T-helper 2 cell (primary cell): ENCODE data around the gene CDC42BPA.

Experiments
- DNase-seq, 5 experiments: peaks; one replicate each; pipeline versions ENCODE4 v3.0.0 to v3.0.0-alpha.2; 2012 to 2022

Gene CDC42BPA

GRCh38 chr1:226978432-226979114 is 339.7 kb downstream of the CDC42BPA start:
- no peak for DNase-seq

GRCh38 chr1:226977643-226978431 is 340.5 kb downstream of the CDC42BPA start:
- no peak for DNase-seq

DNA sequence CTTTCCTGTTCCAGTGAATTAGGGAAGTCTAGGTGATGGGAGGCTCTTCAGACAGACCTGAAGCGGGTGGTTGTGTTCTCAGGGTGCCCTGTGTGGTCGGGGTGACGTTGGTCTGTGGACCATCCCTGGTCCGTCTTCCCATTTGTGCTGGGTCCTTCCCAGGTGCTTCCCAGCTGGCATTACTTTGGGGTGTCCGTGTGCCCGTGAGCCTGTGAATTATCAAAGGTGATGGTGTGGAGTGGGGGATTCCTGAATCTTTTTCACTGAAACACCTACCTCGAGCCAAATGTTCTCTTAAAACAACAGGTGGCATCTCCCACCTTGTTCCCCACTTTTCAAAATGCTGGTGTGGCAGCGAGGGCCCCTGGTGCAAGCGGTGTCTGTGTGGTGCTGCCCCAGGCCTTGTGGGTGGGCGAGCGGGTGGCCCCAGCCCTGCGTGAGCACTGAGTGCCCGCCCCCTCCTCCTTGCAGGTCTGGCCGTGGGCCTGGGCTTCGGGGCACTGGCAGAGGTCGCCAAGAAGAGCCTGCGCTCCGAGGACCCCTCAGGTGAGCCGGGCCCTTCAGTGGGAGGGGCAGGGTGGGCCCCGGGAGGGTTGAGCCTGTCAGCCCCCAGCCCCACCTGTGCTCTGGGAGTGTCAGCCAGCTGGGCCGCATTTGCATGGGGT is 341.2 kb downstream of the CDC42BPA start:
- no peak for DNase-seq

DNA sequence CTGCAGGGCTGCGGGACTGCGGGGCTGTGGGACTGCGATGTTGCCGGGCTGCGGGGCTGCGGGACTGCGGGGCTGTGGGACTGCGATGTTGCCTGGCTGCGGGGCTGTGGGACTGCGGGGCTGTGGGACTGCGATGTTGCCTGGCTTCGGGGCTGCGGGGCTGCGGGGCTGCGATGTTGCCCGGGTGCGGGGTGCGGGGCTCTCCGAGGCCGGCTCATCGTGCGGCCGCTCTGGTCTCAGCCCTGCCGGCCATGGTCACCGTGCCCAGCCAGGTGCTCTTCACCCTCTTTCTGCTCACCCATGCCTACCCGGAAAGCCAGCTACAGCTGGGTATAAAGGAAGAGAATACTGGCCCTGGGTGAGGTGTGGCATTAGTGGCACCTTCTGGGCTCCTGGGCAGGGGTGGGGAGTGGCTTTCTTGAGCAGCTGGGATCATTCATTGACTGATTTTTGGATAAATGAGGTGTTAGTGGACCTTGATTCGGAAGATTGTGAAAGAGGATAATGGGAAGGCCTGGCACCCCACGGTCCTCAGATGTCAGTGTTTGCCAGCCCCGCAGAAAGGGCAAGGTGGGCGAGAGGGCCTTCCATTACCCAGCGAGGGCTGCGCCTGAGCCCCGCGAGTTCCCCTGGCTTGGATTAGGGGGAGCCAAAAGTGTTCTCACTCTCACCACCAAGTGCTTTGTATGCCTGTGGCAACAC is 341.9 kb downstream of the CDC42BPA start:
- no peak for DNase-seq

- DNase-seq = no peak
These were observed 342.7 kb downstream of the CDC42BPA start for GRCh38 chr1:226975259-226976250.

DNA sequence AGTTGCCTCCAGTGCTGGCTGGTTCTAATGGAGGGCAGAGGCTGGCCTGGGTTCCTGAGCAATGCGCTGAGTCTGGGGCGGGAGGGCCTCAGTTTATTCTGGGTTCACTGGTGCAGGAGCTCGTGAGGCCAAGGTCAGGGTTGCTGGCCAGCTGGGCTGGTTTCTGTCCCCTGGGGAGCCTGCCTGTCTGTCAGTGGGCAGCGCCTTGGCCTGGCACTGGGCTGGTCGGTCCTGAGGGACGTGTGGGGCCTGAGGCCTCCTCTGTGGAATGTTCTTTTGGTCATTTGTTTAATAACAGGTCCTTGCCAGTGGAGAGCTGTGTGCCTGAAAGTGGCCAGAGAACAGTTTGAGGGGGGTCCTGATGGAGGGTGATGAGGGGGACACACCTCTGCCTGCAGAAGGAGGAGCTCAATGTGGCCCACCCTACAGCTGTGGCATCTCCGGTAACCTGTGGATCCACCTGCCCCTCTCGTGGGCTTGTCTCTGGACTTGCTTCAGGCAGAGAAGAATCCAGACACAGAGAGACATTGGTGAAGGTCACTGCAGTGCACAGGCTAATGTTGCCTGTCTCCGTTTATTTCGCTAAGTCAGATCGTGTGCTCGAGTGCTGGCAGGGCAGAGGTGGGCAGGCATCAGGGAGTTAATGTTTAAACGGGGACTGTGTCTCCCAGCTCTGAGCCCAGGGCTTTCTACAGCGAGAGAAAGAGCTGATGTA is 343.6 kb downstream of the CDC42BPA start:
- DNase-seq = no peak

DNA sequence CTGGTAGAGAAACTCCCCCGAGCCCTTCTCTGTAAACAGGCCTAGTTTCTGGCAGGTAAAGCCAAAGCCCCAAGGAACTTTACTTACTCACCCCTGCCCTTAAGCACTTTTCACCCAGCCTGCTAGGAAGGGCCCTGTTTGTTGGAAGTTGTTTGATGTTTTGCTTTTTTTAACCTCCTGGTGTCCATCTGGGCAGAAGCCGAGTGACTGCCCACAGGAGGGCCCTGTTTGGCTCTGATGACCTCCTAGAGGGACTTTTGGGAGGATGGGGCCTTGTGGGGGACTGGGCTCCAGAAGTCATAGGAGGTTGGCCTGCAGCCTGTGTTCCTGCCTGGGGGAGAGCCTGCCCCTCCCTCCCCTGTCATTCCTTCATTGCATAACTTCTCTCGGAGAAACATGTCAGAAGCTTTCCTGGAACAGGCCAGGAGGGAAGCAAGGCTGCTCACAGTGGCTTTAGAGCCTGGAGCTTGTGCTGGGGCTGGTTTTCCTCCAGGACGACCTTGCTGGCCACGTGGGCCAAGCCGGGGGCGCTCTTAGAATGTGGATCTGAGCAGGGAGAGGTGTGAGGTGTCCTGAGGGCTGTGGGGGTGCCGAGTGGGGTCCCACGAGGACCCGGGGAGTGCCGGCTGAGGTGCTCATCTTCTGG is 344.3 kb downstream of the CDC42BPA start:
- DNase-seq = no peak

- DNase-seq = no peak
These were observed 344.9 kb downstream of the CDC42BPA start for GRCh38 chr1:226973371-226973897.

GRCh38 chr1:226972931-226973330 is 345.4 kb downstream of the CDC42BPA start:
- DNase-seq = no peak

- DNase-seq = no peak
These were observed 346.5 kb downstream of the CDC42BPA start for GRCh38 chr1:226971765-226972164.

GRCh38 chr1:226967665-226968064 is 350.6 kb downstream of the CDC42BPA start:
- DNase-seq = no peak

DNA sequence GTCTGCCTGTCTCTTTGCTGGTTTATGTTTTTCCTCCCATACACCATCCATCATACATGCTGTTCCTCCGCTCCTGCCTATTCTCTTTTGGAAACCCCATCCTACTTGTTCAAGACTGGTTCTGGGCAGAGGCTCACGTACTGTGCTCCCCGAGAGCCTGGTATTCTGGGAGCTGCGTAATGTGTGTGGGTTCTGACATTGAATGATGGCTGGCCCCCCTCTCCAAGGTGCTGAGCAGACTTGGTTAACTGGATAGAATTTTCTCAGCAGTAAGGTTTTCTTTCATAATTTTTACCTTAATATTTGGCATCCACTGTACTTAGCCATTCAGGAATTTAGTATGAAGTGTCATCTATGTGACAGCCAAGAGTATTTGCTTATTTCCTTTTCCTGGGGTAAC is 351.6 kb downstream of the CDC42BPA start:
- no peak for DNase-seq

- no peak for DNase-seq
These were observed 352.5 kb downstream of the CDC42BPA start for GRCh38 chr1:226965581-226966440.

DNA sequence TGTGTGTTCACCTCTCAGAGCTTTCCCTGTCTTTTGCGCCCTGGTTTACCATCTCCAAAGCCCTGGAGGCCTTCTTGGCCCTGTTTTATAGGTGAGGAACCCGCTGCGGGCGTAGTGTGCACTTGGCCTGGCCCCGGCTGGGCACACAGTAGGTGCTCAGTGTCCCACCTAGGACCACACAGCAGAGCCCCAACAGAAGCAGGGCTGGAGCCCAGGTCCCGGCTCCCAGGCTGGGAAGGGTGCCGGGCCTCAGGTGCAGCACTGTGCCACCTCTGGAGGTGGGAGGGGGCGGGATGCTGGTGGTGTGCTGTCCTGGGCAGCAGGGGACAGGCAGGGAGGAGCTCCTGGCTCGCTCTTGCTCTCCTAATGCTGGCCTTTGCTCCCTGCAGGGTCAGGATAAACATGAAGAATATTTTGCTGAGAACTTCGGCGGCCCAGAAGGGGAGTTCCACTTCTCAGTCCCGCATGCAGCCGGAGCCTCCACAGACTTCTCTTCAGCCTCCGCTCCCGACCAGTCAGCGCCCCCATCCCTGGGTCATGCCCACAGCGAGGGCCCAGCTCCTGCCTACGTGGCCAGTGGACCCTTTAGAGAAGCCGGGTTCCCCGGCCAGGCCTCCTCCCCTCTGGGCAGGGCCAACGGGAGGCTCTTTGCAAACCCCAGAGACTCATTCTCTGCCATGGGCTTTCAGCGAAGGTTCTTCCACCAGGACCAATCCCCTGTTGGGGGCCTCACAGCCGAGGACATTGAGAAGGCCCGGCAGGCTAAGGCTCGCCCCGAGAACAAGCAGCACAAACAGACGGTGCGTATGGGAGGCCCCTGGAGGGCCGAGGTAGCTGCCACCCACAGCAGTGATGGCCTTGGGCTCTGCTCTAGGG is 353.4 kb downstream of the CDC42BPA start:
- no peak for DNase-seq

- DNase-seq = no peak
These were observed 354.2 kb downstream of the CDC42BPA start for GRCh38 chr1:226964068-226964425.

GRCh38 chr1:226962421-226963391 is 355.6 kb downstream of the CDC42BPA start:
- no peak for DNase-seq
